ENCODE measurements around the gene RYR3. TPM values are rescaled to one million over a fixed set of nuclear protein-coding genes. Genes with fewer than 3 reads are reported as not detected.

The RYR3 gene
- total and polyA plus RNA-seq, 10 of the 15 experiments (the other 5 are each of a cell fraction or from before 2014, with no cell fraction given) = under 0.01 to 0.44 (median 0.16) TPM; not detected in 5

GRCh38 chr15:33535135-33535534, 224.4 kb downstream of the RYR3 start:
- ATAC-seq (no peak), DNase-seq (ENCODE audit: low read depth, low spot score) (no peak), FAIRE-seq (no peak)
- no peak for TF ChIP-seq ASH2L (IDR thresholded peaks at IDR 0.05; ENCODE audit: borderline replicate concordance, low read depth)
- no peak for TF ChIP-seq NRF1 (conservative IDR thresholded peaks at IDR 0.05; ENCODE audit: low read depth, low read length)
- TF ChIP-seq, protein P1, sequence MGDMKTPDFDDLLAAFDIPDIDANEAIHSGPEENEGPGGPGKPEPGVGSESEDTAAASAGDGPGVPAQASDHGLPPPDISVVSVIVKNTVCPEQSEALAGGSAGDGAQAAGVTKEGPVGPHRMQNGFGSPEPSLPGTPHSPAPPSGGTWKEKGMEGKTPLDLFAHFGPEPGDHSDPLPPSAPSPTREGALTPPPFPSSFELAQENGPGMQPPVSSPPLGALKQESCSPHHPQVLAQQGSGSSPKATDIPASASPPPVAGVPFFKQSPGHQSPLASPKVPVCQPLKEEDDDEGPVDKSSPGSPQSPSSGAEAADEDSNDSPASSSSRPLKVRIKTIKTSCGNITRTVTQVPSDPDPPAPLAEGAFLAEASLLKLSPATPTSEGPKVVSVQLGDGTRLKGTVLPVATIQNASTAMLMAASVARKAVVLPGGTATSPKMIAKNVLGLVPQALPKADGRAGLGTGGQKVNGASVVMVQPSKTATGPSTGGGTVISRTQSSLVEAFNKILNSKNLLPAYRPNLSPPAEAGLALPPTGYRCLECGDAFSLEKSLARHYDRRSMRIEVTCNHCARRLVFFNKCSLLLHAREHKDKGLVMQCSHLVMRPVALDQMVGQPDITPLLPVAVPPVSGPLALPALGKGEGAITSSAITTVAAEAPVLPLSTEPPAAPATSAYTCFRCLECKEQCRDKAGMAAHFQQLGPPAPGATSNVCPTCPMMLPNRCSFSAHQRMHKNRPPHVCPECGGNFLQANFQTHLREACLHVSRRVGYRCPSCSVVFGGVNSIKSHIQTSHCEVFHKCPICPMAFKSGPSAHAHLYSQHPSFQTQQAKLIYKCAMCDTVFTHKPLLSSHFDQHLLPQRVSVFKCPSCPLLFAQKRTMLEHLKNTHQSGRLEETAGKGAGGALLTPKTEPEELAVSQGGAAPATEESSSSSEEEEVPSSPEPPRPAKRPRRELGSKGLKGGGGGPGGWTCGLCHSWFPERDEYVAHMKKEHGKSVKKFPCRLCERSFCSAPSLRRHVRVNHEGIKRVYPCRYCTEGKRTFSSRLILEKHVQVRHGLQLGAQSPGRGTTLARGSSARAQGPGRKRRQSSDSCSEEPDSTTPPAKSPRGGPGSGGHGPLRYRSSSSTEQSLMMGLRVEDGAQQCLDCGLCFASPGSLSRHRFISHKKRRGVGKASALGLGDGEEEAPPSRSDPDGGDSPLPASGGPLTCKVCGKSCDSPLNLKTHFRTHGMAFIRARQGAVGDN (IDR thresholded peaks at IDR 0.05) = no peak
- no peak for TF ChIP-seq SPI1 (IDR thresholded peaks at IDR 0.05; ENCODE audit: borderline replicate concordance, insufficient read depth, low read depth, low read length)
- no peak for TF ChIP-seq PML (IDR thresholded peaks at IDR 0.05; ENCODE audit: low read length)
- TF ChIP-seq SMAD1 (IDR thresholded peaks at IDR 0.05; ENCODE audit: low read depth, partially characterized antibody) = no peak
- SMC1A ChIA-PET (ENCODE audit: uncharacterized antibody, unreplicated experiment) = no interaction called here
- Histone ChIP-seq H3K27ac (ENCODE audit: control insufficient read depth, insufficient read depth) (no peak overlapping the region), H3K4me2 (ENCODE audit: control insufficient read depth, insufficient read depth) (no peak overlapping the region), H3K9ac (ENCODE audit: control insufficient read depth, insufficient read depth, low read length) (no peak overlapping the region), H3K4me3 (no peak overlapping the region), H4K20me1 (ENCODE audit: control insufficient read depth, insufficient read depth) (no peaks in the 10 kb centered on the region), H3K27me3 (replicated peaks in 1 of 2; ENCODE audit: control insufficient read depth in 2 of 2, insufficient read depth in 2 of 2, low read length in 1 of 2) (no peaks in the 10 kb centered on the region; a peak in 3 of 4 replicates), H3K9me3 (replicated peaks; ENCODE audit: control insufficient read depth, insufficient read depth, low read length) (no peaks in the 10 kb centered on the region), H3K36me3 (ENCODE audit: control insufficient read depth in 2 of 2, insufficient read depth in 2 of 2, low read length in 1 of 2) (no peaks in the 10 kb centered on the region), H3K79me2 (ENCODE audit: control insufficient read depth, insufficient read depth, low read length) (no peaks in the 10 kb centered on the region), H2AFZ (ENCODE audit: control insufficient read depth, low read depth, low read length) (no peak overlapping the region), H3K4me1 (ENCODE audit: control insufficient read depth, insufficient read depth, low read length) (no peaks in the 10 kb centered on the region)
- CTCF ChIA-PET = no interaction called here
- RAD21 ChIA-PET (ENCODE audit: unreplicated experiment) = no interaction called here
- intact Hi-C loops (cut with micrococcal nuclease; ENCODE audit: unreplicated experiment) = no loop called here
- POLR2A ChIA-PET = no interaction called here
- BruUV-seq (replicated peaks) = no TSS peak
- in situ Hi-C loops (cut with MboI) = no loop called here
- 13% methylated on average over 3 of the region's 3 CpGs for WGBS (ENCODE audit: insufficient coverage, insufficient replicate concordance, low lambda C conversion rate, missing lambda C conversion rate)
